ENCODE results near the gene MYBPH. TPM values are rescaled to one million over a fixed set of nuclear protein-coding genes. Genes with fewer than 3 reads are reported as not detected.

MYBPH gene
- total RNA-seq, 1 experiment from 2014 or later = not detected

DNA sequence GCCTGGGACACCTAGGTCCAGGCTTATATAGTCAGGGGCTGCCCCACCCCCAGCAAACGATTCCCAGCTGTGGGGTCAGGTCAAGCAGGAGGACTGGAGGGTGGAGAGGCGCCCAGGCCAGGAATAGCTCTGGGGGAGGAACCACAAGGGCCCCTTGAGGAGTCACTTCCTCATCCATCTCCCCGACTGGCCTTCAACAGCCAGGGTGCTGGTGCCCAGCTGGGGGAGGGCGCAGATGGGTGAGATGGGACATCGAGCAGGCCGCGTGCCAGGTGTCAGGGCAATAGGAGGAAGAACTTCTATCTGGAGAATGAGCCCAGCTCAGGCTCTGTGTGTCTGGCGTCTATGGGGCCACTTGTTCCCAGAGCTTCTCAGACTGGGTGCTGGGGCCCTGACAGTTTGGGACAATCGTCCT lies 208 bp upstream of the MYBPH start:
- ChIA-PET POLR2A (interaction anchor here (0.5 kb wide), 1 partner anchor 1231 kb away, joined by 3 read pairs; no protein-coding TSS in a partner anchor), CTCF (interaction anchor here (0.6 to 15.6 kb wide), 16 partner anchors 15 to 142 kb away, joined by 3 to 334 read pairs (median 4); partner anchors contain the start of gene ADORA1)
- TF ChIP-seq, protein P1, sequence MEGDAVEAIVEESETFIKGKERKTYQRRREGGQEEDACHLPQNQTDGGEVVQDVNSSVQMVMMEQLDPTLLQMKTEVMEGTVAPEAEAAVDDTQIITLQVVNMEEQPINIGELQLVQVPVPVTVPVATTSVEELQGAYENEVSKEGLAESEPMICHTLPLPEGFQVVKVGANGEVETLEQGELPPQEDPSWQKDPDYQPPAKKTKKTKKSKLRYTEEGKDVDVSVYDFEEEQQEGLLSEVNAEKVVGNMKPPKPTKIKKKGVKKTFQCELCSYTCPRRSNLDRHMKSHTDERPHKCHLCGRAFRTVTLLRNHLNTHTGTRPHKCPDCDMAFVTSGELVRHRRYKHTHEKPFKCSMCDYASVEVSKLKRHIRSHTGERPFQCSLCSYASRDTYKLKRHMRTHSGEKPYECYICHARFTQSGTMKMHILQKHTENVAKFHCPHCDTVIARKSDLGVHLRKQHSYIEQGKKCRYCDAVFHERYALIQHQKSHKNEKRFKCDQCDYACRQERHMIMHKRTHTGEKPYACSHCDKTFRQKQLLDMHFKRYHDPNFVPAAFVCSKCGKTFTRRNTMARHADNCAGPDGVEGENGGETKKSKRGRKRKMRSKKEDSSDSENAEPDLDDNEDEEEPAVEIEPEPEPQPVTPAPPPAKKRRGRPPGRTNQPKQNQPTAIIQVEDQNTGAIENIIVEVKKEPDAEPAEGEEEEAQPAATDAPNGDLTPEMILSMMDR (IDR thresholded peaks at IDR 0.05; ENCODE audit: unreplicated experiment) = no peak

GRCh38 chr1:203174324-203174985 lies 1.2 kb downstream of the MYBPH start:
- Mint-ChIP-seq H3K27me3 (ENCODE audit: insufficient read depth, unreplicated experiment) (peaks cover 18% of the 10 kb centered on the region), H3K4me1 (ENCODE audit: insufficient read depth, unreplicated experiment) (no peaks in the 10 kb centered on the region), H3K36me3 (ENCODE audit: insufficient read depth, unreplicated experiment) (no peaks in the 10 kb centered on the region), H3K9me3 (ENCODE audit: unreplicated experiment) (no peaks in the 10 kb centered on the region), H3K27ac (ENCODE audit: low read depth, unreplicated experiment) (no peak overlapping the region), H3K4me3 (ENCODE audit: unreplicated experiment) (no peak overlapping the region)
- DNase-seq (ENCODE audit: unreplicated experiment) = no peak
- TF ChIP-seq, protein P1 (IDR thresholded peaks at IDR 0.05; ENCODE audit: unreplicated experiment) = no peak
- POLR2A ChIA-PET = no interaction called here
- BruUV-seq (replicated peaks) = no TSS peak
- CTCF ChIA-PET = interaction anchor here (0.6 to 15.6 kb wide), 11 partner anchors 11 to 1223 kb away, joined by 3 to 334 read pairs (median 22); partner anchors contain the start of gene CHI3L1
- intact Hi-C loops (cut with micrococcal nuclease) = no loop called here

More for the DNA sequence above, 208 bp upstream of the MYBPH start:
- no peak for DNase-seq (ENCODE audit: unreplicated experiment)
- Mint-ChIP-seq H3K4me1 (ENCODE audit: insufficient read depth, unreplicated experiment) (no peaks in the 10 kb centered on the region), H3K27ac (ENCODE audit: low read depth, unreplicated experiment) (no peak overlapping the region), H3K36me3 (ENCODE audit: insufficient read depth, unreplicated experiment) (no peaks in the 10 kb centered on the region), H3K27me3 (ENCODE audit: insufficient read depth, unreplicated experiment) (peaks cover 18% of the 10 kb centered on the region), H3K4me3 (ENCODE audit: unreplicated experiment) (no peak overlapping the region), H3K9me3 (ENCODE audit: unreplicated experiment) (no peaks in the 10 kb centered on the region)
- intact Hi-C loops (cut with micrococcal nuclease) = no loop called here
- BruUV-seq (replicated peaks) = no TSS peak

GRCh38 chr1:203173566-203173965 lies 2.1 kb downstream of the MYBPH start:
- CTCF ChIA-PET = interaction anchor here (0.7 to 15.6 kb wide), 39 partner anchors 8 to 1223 kb away, joined by 3 to 334 read pairs (median 10); partner anchors contain the start of gene CHI3L1
- BruUV-seq (replicated peaks) = no TSS peak
- no peak for DNase-seq (ENCODE audit: unreplicated experiment)
- no peaks in the 10 kb centered on the region for H3K4me1 Mint-ChIP-seq (ENCODE audit: insufficient read depth, unreplicated experiment)
- H3K9me3 Mint-ChIP-seq (ENCODE audit: unreplicated experiment) = no peaks in the 10 kb centered on the region
- H3K27ac Mint-ChIP-seq (ENCODE audit: low read depth, unreplicated experiment) = no peak overlapping the region
- no peak overlapping the region for H3K4me3 Mint-ChIP-seq (ENCODE audit: unreplicated experiment)
- peaks cover 18% of the 10 kb centered on the region for H3K27me3 Mint-ChIP-seq (ENCODE audit: insufficient read depth, unreplicated experiment)
- TF ChIP-seq, protein P1 (IDR thresholded peaks at IDR 0.05; ENCODE audit: unreplicated experiment) = no peak
- H3K36me3 Mint-ChIP-seq (ENCODE audit: insufficient read depth, unreplicated experiment) = no peaks in the 10 kb centered on the region
- intact Hi-C loops (cut with micrococcal nuclease) = loop anchor here (2.0 kb wide), 1 partner anchor 93 kb away; no protein-coding TSS in a partner anchor
- POLR2A ChIA-PET = interaction anchor here (1.2 kb wide), 2 partner anchors 46 to 134 kb away, joined by 4 to 6 read pairs; partner anchors contain the start of gene ADORA1

DNA sequence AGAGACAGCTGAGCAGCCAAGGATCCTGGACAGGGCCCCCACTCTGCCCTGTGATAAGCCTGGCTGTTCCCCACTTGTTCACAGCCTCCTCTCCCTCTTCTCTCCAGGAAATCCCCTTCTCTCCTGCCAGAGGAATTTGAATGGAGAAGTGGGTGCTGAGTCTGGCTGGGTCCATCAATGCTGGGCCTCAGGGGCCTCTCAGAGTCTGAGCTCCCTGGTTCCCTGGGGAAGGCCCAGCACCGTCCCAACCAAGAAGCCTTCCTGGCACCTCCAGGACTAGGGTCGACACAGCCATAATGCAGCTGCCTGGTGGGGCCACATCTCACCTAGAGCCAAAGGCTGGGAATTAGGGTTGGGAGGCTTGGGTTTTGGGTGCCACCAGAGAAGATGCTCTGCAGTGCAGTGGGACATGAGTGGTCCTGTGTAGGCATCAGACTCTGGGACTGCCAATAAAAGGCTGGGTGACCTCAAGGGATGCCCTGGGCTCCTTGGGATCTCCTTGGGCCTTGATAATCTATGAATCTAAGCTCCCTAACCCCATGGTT lies 2.5 kb downstream of the MYBPH start:
- ChIA-PET CTCF (interaction anchor here (0.6 to 15.6 kb wide), 56 partner anchors 9 to 1223 kb away, joined by 3 to 334 read pairs (median 6); partner anchors contain the start of genes ADORA1, ATP2B4, CHI3L1 and PCAT6), POLR2A (interaction anchor here (1.1 to 1.3 kb wide), 4 partner anchors 9 to 133 kb away, joined by 3 to 6 read pairs (median 4); partner anchors contain the start of gene ADORA1)
- Mint-ChIP-seq H3K9me3 (ENCODE audit: unreplicated experiment) (no peaks in the 10 kb centered on the region), H3K4me1 (ENCODE audit: insufficient read depth, unreplicated experiment) (no peaks in the 10 kb centered on the region), H3K27me3 (ENCODE audit: insufficient read depth, unreplicated experiment) (peaks cover 18% of the 10 kb centered on the region), H3K27ac (ENCODE audit: low read depth, unreplicated experiment) (no peak overlapping the region), H3K36me3 (ENCODE audit: insufficient read depth, unreplicated experiment) (no peaks in the 10 kb centered on the region), H3K4me3 (ENCODE audit: unreplicated experiment) (no peak overlapping the region)
- intact Hi-C loops (cut with micrococcal nuclease) = loop anchor here (2.0 kb wide), 1 partner anchor 94 kb away; no protein-coding TSS in a partner anchor
- TF ChIP-seq, protein P1 (IDR thresholded peaks at IDR 0.05; ENCODE audit: unreplicated experiment) = peak; percentile 13
- no TSS peak for BruUV-seq (replicated peaks)
- DNase-seq (ENCODE audit: unreplicated experiment) = no peak
